GM12878 (cell line): ENCODE data around the gene CDK2. TPM values are rescaled to one million over a fixed set of nuclear protein-coding genes. Genes with fewer than 3 reads are reported as not detected.

Experiments used
- ATAC-seq: fragments of 200-7000 bp; cut with Tn5 transposase; 3 replicates; pipeline ENCODE4 v1.9.1; 2020; ENCODE audit warnings: mild to moderate bottlenecking, moderate library complexity
- BruUV-seq: library from RNA; stranded (reverse); fragments of 400-500 nt; replicated peaks from 2 replicates; lab custom pipeline; 2021; lab: Mats Ljungman, UMichigan
- CTCF ChIA-PET: fragments of 300-600 bp; sonication (Branson Sonifier 250); formaldehyde crosslinking; extraction: SDS; loops from one replicate; lab custom pipeline; 2021; ENCODE audit warnings: inconsistent platforms; lab: Yijun Ruan, JAX
- POLR2A ChIA-PET: fragments of 350-600 bp; formaldehyde crosslinking; extraction: SDS; loops from one replicate; lab custom pipeline; 2021; ENCODE audit warnings: inconsistent platforms; lab: Charles Lee
- RAD21 ChIA-PET: fragments of 300-600 bp; sonication (Branson Sonifier 250); formaldehyde crosslinking; loops from one replicate; lab custom pipeline; 2023; ENCODE audit warnings: antibody characterized with exemption; ENCODE audit not compliant: unreplicated experiment; lab: Charles Lee
- SMC1A ChIA-PET: fragments of 300-600 bp; sonication (Branson Sonifier 250); formaldehyde crosslinking; loops from one replicate; lab custom pipeline; 2023; ENCODE audit not compliant: unreplicated experiment, uncharacterized antibody; lab: Charles Lee
- DNase-seq: peaks from one replicate; pipeline ENCODE4 v3.0.0-alpha.2; 2011; ENCODE audit warnings: low read depth, low spot score
- FAIRE-seq: peaks from 3 replicates; lab custom pipeline; 2011; peaks lifted over from hg19 to GRCh38; lab: Jason Lieb, UNC
- H2AFZ ChIP-seq: 2 replicates; pipeline ENCODE4 v1.6.0; 2011; ENCODE audit warnings: low read depth, low read length, control low read depth; ENCODE audit not compliant: control insufficient read depth
- H3K27ac ChIP-seq: 2 replicates; pipeline ENCODE4 v1.5.1; 2011; ENCODE audit warnings: control low read depth; ENCODE audit not compliant: control insufficient read depth, insufficient read depth
- H3K27me3 ChIP-seq, 2 experiments: replicated peaks in 1 of 2; 2 replicates each; pipeline versions ENCODE4 v1.6.0 to v1.6.1; 2011; ENCODE audit warnings: low read length in 1 of 2; ENCODE audit not compliant: control insufficient read depth in 2 of 2, insufficient read depth in 2 of 2
- H3K36me3 ChIP-seq, 2 experiments: 2 replicates each; pipeline ENCODE4 v1.5.1; 2011; ENCODE audit warnings: low read length in 1 of 2; ENCODE audit not compliant: control insufficient read depth in 2 of 2, insufficient read depth in 2 of 2
- H3K4me1 ChIP-seq: 2 replicates; pipeline ENCODE4 v1.6.1; 2011; ENCODE audit warnings: mild to moderate bottlenecking, low read length, moderate library complexity, mixed read lengths; ENCODE audit not compliant: control insufficient read depth, insufficient read depth
- H3K4me2 ChIP-seq: 2 replicates; pipeline ENCODE4 v1.6.0; 2011; ENCODE audit warnings: control low read depth; ENCODE audit not compliant: control insufficient read depth, insufficient read depth
- H3K4me3 ChIP-seq: fragments of 200-600 bp; sonication (generic); 2 replicates; pipeline ENCODE4 v1.5.1; 2016
- H3K79me2 ChIP-seq: 2 replicates; pipeline ENCODE4 v1.6.0; 2011; ENCODE audit warnings: low read length; ENCODE audit not compliant: control insufficient read depth, insufficient read depth
- H3K9ac ChIP-seq: 2 replicates; pipeline ENCODE4 v1.8.0; 2011; ENCODE audit warnings: low read length, control low read depth, mixed read lengths; ENCODE audit not compliant: control insufficient read depth, insufficient read depth
- H3K9me3 ChIP-seq: replicated peaks from 3 replicates; pipeline ENCODE4 v1.5.1; 2011; ENCODE audit warnings: mild to moderate bottlenecking, low read length; ENCODE audit not compliant: control insufficient read depth, insufficient read depth
- H4K20me1 ChIP-seq: 2 replicates; pipeline ENCODE4 v1.6.0; 2011; ENCODE audit not compliant: control insufficient read depth, insufficient read depth
- DPF2 ChIP-seq: fragments of 450-650 bp; IDR thresholded peaks from 2 replicates; pipeline ENCODE4 v1.6.1; 2017; ENCODE audit warnings: mild to moderate bottlenecking
- GATAD2B ChIP-seq: fragments of 450-650 bp; conservative IDR thresholded peaks from 2 replicates; pipeline ENCODE4 v1.6.1; 2017; ENCODE audit warnings: low read depth, mild to moderate bottlenecking, moderate library complexity
- IKZF1 ChIP-seq: fragments of 450-650 bp; conservative IDR thresholded peaks from 2 replicates; pipeline ENCODE4 v1.6.1; 2017; ENCODE audit warnings: antibody characterized with exemption, mild to moderate bottlenecking
- NFYB ChIP-seq: IDR thresholded peaks from 2 replicates; pipeline ENCODE4 v1.6.1; 2011; ENCODE audit warnings: low read depth, mild to moderate bottlenecking, low read length, improper control_type of control experiment, moderate library complexity; ENCODE audit not compliant: insufficient read depth
- POLR2AphosphoS5 ChIP-seq: IDR thresholded peaks from 2 replicates; pipeline ENCODE4 v1.6.1; 2011; ENCODE audit warnings: mild to moderate bottlenecking, low read length, inconsistent platforms
- SIX5 ChIP-seq: IDR thresholded peaks from 2 replicates; pipeline ENCODE4 v1.6.1; 2011; ENCODE audit warnings: mild to moderate bottlenecking, low read depth, low read length, moderate library complexity; ENCODE audit not compliant: severe bottlenecking
- TBL1XR1 ChIP-seq: IDR thresholded peaks from 2 replicates; pipeline ENCODE4 v1.6.1; 2012; ENCODE audit warnings: low read depth, low read length, improper control_type of control experiment
- ZNF24 ChIP-seq: fragments of 450-650 bp; IDR thresholded peaks from 2 replicates; pipeline ENCODE4 v1.6.1; 2017; ENCODE audit warnings: antibody characterized with exemption, mild to moderate bottlenecking
- WGBS: methylation state at CpG from one replicate; pipeline ENCODE4 v1.1.6; 2016; ENCODE audit warnings: low lambda C conversion rate; ENCODE audit not compliant: insufficient replicate concordance, insufficient coverage; ENCODE audit errors: missing lambda C conversion rate; 5-methylcytosine and 5-hydroxymethylcytosine counted together
- in situ Hi-C: fragments of 300-500 bp; cut with MboI; formaldehyde crosslinking; loops from 9 replicates; pipeline ENCODE4 v1.14.3; 2018; ENCODE audit warnings: mixed read lengths
- intact Hi-C: fragments of 100-400 bp; cut with micrococcal nuclease; formaldehyde crosslinking; loops from one replicate; pipeline ENCODE4 v1.14.2; 2022; ENCODE audit not compliant: unreplicated experiment
- polyA plus RNA-seq, 11 experiments: library from polyadenylated mRNA; depleted of rRNA in 4 of 11; unstranded in 6 of 11; stranded (reverse) in 5 of 11; fragments of >200 nt; fragmentation: Nextera tagmentation in 4 of 11; fragmentation: Illumina TruSeq in 1 of 11; extraction: Ambion mirVana in 4 of 11; extraction: Trizol in 1 of 11; gene quantifications; 1 replicate in 1 of 11; 2 replicates in 10 of 11; pipeline versions ENCODE4 v1.2.1 to v1.2.3, GENCODE V29; 2011 to 2016; ENCODE audit warnings: inconsistent platforms in 2 of 11, missing spikeins in 2 of 11, low read depth in 1 of 11
- total RNA-seq, 4 experiments: library from RNA; depleted of rRNA in 3 of 4; stranded (reverse); fragments of >200 nt in 3 of 4; fragmentation: Illumina TruSeq in 1 of 4; extraction: Trizol in 1 of 4; gene quantifications; 2 replicates each; pipeline versions ENCODE4 v1.2.1 to v1.2.3, GENCODE V29; 2013 to 2021
- TF ChIP-seq, protein P1 (sequence below): fragments of 450-650 bp; IDR thresholded peaks from 2 replicates; pipeline ENCODE4 v1.6.1; 2018; ENCODE audit warnings: borderline replicate concordance, mild to moderate bottlenecking; ENCODE audit not compliant: partially characterized antibody
- TF ChIP-seq, protein P2 (sequence below): IDR thresholded peaks from 2 replicates; pipeline ENCODE4 v1.6.1; 2012; ENCODE audit warnings: mild to moderate bottlenecking, low read depth, low read length
- TF ChIP-seq, protein P3 (sequence below): fragments of 450-650 bp; IDR thresholded peaks from 2 replicates; pipeline ENCODE4 v1.6.1; 2014; ENCODE audit warnings: mild to moderate bottlenecking
- TF ChIP-seq, protein P4 (sequence below): fragments of 450-650 bp; conservative IDR thresholded peaks from 2 replicates; pipeline ENCODE4 v1.6.1; 2017; ENCODE audit warnings: mild to moderate bottlenecking, moderate library complexity

CDK2 gene
- total and polyA plus RNA-seq, 10 of the 15 experiments (the other 5 are each of a cell fraction or from before 2014, with no cell fraction given): 13.1 to 138 (median 82.2) TPM

DNA sequence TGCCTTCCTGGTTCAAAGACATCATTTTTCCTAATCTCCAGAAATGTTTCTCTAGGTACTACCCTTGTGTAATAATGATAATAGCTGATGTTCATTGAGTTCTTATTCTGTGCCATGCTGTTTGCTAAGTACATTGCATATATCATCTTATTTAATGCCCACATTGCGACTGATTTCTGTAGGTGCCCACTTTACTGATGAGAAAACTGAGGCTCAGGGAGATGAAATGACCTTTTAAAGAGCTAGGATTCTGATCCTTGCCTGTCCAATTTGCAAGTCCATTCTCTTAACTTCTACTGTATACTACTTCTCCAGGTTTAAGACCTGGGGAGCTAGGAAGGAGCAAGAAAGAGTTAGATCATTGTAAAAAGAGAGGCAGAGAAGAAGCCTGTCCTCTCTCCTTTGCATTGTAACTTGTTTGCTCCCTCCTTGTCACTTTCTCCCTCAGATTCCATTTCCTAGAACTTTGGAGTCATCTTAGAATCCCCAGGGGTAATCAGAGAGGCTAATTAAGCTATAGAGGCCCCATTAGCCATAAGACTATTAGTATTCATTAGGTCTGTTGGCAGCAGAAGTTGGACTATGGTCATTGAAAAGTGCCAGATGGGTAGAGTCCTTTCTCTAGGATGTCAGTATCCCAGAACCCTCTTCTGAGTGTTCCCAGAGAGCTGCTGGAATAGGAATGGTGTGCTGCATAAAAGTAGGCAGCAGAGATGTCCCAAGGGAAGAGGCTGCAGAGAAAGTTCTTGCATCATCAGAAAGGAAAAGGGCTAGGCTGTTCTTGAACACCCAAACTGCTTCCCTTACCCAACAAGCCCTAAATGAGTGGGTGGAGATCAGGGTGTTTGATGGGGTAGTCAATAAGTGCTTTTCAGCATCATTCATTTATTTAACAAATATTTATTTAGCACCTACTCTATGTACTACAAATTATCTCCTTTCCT is 32.6 kb upstream of the CDK2 start:
- no peak overlapping the region for H2AFZ ChIP-seq
- FAIRE-seq (no peak), ATAC-seq (no peak), DNase-seq (no peak)
- H4K20me1 ChIP-seq: no peaks in the 10 kb centered on the region
- H3K79me2 ChIP-seq: peaks cover 20% of the 10 kb centered on the region
- SMC1A ChIA-PET: interaction anchor here (0.7 to 3.4 kb wide), 19 partner anchors 10 to 228 kb away, joined by 3 to 12 read pairs (median 4); partner anchors contain the start of genes DNAJC14, ORMDL2, RAB5B and SARNP
- no peak overlapping the region; the same call in none of the 2 replicates for H3K4me2 ChIP-seq
- peaks cover 0 to 13% of the 10 kb centered on the region in 2 experiments; a peak in 3 of 4 replicates for H3K36me3 ChIP-seq
- H3K4me1 ChIP-seq: peaks cover 8% of the 10 kb centered on the region; the same call in 1 of the 2 replicates
- no peaks in the 10 kb centered on the region for H3K27me3 ChIP-seq
- BruUV-seq: no TSS peak
- in situ Hi-C loops: no loop called here
- H3K9me3 ChIP-seq: no peaks in the 10 kb centered on the region
- H3K9ac ChIP-seq: no peak overlapping the region
- POLR2A ChIA-PET: interaction anchor here (0.6 to 3.9 kb wide), 12 partner anchors 18 to 205 kb away, joined by 3 to 18 read pairs (median 4); partner anchors contain the start of genes GDF11, ORMDL2, RAB5B and SARNP
- WGBS: 97% methylated on average over 1 of the region's 1 CpG
- intact Hi-C loops: no loop called here
- RAD21 ChIA-PET: interaction anchor here (0.6 to 2.1 kb wide), 10 partner anchors 24 to 196 kb away, joined by 3 to 10 read pairs (median 4); partner anchors contain the start of genes ORMDL2, SARNP and SUOX
- H3K4me3 ChIP-seq: no peak overlapping the region
- H3K27ac ChIP-seq: no peak overlapping the region
- CTCF ChIA-PET: interaction anchor here (0.6 to 4.5 kb wide), 15 partner anchors 8 to 196 kb away, joined by 3 to 20 read pairs (median 4); partner anchors contain the start of genes ORMDL2, SARNP and SUOX
- TF ChIP-seq POLR2AphosphoS5 (no peak), TBL1XR1 (no peak), NFYB (no peak), GATAD2B (no peak), IKZF1 (no peak), ZNF24 (no peak), SIX5 (no peak), DPF2 (no peak)
- TF ChIP-seq, protein P1, sequence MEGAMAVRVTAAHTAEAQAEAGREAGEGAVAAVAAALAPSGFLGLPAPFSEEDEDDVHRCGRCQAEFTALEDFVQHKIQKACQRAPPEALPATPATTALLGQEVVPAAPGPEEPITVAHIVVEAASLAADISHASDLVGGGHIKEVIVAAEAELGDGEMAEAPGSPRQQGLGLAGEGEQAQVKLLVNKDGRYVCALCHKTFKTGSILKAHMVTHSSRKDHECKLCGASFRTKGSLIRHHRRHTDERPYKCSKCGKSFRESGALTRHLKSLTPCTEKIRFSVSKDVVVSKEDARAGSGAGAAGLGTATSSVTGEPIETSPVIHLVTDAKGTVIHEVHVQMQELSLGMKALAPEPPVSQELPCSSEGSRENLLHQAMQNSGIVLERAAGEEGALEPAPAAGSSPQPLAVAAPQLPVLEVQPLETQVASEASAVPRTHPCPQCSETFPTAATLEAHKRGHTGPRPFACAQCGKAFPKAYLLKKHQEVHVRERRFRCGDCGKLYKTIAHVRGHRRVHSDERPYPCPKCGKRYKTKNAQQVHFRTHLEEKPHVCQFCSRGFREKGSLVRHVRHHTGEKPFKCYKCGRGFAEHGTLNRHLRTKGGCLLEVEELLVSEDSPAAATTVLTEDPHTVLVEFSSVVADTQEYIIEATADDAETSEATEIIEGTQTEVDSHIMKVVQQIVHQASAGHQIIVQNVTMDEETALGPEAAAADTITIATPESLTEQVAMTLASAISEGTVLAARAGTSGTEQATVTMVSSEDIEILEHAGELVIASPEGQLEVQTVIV: no peak
- TF ChIP-seq, protein P2, sequence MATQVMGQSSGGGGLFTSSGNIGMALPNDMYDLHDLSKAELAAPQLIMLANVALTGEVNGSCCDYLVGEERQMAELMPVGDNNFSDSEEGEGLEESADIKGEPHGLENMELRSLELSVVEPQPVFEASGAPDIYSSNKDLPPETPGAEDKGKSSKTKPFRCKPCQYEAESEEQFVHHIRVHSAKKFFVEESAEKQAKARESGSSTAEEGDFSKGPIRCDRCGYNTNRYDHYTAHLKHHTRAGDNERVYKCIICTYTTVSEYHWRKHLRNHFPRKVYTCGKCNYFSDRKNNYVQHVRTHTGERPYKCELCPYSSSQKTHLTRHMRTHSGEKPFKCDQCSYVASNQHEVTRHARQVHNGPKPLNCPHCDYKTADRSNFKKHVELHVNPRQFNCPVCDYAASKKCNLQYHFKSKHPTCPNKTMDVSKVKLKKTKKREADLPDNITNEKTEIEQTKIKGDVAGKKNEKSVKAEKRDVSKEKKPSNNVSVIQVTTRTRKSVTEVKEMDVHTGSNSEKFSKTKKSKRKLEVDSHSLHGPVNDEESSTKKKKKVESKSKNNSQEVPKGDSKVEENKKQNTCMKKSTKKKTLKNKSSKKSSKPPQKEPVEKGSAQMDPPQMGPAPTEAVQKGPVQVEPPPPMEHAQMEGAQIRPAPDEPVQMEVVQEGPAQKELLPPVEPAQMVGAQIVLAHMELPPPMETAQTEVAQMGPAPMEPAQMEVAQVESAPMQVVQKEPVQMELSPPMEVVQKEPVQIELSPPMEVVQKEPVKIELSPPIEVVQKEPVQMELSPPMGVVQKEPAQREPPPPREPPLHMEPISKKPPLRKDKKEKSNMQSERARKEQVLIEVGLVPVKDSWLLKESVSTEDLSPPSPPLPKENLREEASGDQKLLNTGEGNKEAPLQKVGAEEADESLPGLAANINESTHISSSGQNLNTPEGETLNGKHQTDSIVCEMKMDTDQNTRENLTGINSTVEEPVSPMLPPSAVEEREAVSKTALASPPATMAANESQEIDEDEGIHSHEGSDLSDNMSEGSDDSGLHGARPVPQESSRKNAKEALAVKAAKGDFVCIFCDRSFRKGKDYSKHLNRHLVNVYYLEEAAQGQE: no peak
- TF ChIP-seq, protein P3, sequence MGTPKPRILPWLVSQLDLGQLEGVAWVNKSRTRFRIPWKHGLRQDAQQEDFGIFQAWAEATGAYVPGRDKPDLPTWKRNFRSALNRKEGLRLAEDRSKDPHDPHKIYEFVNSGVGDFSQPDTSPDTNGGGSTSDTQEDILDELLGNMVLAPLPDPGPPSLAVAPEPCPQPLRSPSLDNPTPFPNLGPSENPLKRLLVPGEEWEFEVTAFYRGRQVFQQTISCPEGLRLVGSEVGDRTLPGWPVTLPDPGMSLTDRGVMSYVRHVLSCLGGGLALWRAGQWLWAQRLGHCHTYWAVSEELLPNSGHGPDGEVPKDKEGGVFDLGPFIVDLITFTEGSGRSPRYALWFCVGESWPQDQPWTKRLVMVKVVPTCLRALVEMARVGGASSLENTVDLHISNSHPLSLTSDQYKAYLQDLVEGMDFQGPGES: no peak
- TF ChIP-seq, protein P4, sequence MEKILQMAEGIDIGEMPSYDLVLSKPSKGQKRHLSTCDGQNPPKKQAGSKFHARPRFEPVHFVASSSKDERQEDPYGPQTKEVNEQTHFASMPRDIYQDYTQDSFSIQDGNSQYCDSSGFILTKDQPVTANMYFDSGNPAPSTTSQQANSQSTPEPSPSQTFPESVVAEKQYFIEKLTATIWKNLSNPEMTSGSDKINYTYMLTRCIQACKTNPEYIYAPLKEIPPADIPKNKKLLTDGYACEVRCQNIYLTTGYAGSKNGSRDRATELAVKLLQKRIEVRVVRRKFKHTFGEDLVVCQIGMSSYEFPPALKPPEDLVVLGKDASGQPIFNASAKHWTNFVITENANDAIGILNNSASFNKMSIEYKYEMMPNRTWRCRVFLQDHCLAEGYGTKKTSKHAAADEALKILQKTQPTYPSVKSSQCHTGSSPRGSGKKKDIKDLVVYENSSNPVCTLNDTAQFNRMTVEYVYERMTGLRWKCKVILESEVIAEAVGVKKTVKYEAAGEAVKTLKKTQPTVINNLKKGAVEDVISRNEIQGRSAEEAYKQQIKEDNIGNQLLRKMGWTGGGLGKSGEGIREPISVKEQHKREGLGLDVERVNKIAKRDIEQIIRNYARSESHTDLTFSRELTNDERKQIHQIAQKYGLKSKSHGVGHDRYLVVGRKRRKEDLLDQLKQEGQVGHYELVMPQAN: no peak
